Epithelial cell of prostate (primary cell): ENCODE data around the gene MPP3.
"Not testable (repeated sequence)": the region's sequence is repeated elsewhere in the genome, so short reads cannot be mapped to it uniquely, and the experiment has no call there.

Source experiments
- DNase-seq: peaks from one replicate; pipeline ENCODE4 v3.0.0-alpha.2; 2011; ENCODE audit warnings: low read depth, low spot score
- H3K27ac ChIP-seq: fragments of 450-650 bp; 2 replicates; pipeline ENCODE4 v1.5.1; 2017; ENCODE audit warnings: mild to moderate bottlenecking

MPP3 gene, protein sequence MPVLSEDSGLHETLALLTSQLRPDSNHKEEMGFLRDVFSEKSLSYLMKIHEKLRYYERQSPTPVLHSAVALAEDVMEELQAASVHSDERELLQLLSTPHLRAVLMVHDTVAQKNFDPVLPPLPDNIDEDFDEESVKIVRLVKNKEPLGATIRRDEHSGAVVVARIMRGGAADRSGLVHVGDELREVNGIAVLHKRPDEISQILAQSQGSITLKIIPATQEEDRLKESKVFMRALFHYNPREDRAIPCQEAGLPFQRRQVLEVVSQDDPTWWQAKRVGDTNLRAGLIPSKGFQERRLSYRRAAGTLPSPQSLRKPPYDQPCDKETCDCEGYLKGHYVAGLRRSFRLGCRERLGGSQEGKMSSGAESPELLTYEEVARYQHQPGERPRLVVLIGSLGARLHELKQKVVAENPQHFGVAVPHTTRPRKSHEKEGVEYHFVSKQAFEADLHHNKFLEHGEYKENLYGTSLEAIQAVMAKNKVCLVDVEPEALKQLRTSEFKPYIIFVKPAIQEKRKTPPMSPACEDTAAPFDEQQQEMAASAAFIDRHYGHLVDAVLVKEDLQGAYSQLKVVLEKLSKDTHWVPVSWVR

GRCh38 chr17:43832976-43833829 lies at the start of gene MPP3:
Gene MPP3 (minus strand): TSS chr17:43833146. CDS start chr17:43831906, 1,240 bp downstream.
- H3K27ac ChIP-seq, result peak within 1 kb of the TSS; percentile 61
- DNase-seq, result no peak

GRCh38 chr17:43881758-43882505 lies 49.0 kb upstream of the MPP3 start:
- H3K27ac ChIP-seq, result no peak overlapping the region
- DNase-seq, result no peak

- no peak for DNase-seq
- no peak overlapping the region for H3K27ac ChIP-seq
Measured at GRCh38 chr17:43881181-43881580, 48.2 kb upstream of the MPP3 start.

- DNase-seq, result no peak
- no peak overlapping the region for H3K27ac ChIP-seq
Measured at GRCh38 chr17:43880420-43880991, 47.6 kb upstream of the MPP3 start.

DNA sequence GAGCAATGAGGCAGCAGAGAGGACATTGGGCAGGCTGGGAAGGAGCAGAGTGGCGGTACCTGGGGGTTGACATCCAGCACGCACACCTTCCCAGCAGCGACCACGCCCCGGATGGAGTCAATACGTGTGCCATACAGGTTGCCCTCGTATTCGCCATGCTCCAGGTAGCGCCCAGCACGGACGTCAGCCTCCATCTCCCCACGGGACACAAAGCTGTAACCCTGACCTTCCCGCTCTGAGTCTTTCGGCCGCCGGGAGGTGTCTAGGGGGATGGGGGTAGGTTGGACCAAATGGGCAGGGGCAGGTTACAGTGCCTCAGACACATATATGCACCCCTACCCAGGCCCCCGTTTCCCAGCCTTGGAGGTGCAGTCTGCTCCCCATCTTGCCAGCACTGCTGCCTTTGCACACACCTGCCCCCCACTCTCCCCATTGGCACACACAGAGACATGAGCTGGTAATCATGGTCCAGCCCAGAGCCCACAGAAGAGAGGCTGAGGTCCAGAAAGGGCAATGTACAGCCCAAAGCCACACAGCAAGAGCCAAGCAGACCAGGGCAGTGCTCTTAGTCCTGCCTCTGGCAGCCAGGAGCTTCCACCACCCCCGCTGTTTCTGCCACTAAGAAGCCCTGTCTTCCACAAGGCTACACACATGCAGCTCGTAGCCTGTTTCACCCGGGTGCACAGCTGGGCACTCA lies 46.9 kb upstream of the MPP3 start:
- no peak overlapping the region for H3K27ac ChIP-seq
- DNase-seq, result no peak

DNA sequence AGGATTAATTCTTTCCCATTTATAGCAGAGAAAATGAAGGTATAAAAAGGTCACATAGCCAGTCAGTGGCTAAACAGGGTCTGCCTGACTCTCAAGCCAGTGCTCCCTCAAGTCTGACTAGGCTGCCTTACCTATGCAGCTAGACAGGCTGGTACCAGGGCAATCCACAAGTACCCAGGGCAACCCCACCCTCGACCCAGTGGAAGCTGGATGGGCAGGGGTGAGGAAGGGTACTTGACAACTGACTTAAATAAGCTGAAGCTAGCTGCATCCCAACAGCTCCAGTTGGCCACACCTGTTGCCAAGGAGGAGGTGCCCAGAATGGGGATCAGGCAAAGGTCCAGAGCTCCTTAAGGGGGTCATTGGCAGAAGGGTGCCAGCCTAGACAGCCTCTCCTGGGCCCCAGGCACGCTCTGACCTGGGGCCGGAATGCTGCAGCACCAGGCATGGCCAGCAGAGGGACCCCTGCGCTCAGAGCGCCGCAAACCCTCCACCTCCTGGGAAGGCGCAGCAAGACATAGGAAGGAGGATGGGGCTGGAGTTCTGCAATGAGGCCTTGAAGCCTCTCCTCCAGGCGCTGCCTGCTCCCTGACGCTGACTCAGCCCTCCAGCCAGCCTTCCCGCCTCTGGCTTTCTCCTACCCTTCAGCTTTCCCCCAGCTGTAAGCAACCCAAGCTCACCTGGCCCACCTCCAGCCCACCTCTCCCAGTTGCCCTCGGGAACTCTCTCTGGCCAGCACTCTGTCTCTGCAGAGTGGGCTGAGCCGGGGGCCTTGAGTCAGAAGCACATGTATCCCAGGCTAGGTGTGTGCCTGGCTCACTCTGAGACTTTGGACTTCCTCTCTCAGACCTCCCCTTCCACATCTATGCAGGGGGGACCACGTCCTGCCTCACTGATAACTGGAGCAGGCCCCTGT lies 45.6 kb upstream of the MPP3 start:
- H3K27ac ChIP-seq, result no peak overlapping the region

DNA sequence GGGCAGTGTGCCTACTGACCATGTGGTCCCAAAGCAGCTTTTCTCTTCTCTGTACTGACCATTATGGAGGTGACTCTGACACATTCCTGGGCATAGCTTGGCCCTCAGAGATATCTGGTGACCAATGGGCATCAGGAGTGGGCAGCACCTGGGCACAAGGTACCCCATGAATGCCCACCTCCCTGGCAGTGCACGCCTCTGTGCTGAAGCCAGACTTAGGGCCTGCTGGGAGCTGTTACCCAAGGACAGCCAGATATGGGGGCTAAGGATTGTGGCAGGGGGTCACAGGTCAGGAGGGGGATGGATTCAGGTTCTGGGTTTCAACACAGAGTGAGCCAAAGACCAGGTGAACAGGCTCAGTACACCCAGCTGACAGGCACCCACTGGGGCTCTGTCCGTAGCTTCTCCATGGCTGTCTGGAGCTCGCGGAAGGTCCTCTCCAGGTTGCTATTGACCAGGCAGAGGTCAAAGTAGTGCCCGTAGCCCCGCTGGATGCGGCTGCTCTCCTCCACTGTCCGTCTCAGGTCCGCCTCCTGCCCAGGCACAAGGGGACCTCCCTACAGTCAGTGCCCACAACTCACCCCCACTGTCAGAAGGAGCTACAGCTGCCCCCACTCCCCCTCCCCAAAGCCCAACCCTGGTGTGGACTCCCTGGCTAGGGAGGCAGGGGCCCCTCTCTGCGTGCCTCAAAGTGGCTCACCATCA lies 44.7 kb upstream of the MPP3 start:
- H3K27ac ChIP-seq, result no peak overlapping the region
- DNase-seq, result no peak

More for the DNA sequence above, 45.6 kb upstream of the MPP3 start:
- peak; percentile 39 for DNase-seq

DNA sequence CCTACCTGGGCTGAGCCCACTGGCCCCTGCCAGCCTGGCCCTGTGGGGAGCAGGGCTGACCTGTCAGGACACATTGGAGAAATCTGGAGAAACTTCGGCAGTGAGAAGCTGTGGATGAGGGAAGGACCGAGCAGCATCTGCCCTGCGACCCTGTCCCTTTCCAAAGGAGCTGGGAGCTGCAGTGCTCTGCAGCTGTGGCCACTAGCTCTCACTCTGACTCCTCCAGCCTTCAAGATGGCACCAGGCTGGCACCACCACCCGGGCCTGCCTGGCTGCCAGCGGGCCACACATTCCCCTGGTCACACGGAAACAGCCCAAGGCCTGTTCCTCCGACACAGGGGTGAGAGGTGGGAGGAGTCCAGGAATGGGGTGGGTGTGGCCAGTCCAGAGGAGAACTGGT lies 44.1 kb upstream of the MPP3 start:
- no peak overlapping the region for H3K27ac ChIP-seq
- DNase-seq, result no peak

GRCh38 chr17:43875476-43876147 lies 42.7 kb upstream of the MPP3 start:
- no peak for DNase-seq
- H3K27ac ChIP-seq, result no peak overlapping the region

- no peak for DNase-seq
- H3K27ac ChIP-seq, result no peak overlapping the region
Measured at GRCh38 chr17:43874293-43874692, 41.3 kb upstream of the MPP3 start.

DNA sequence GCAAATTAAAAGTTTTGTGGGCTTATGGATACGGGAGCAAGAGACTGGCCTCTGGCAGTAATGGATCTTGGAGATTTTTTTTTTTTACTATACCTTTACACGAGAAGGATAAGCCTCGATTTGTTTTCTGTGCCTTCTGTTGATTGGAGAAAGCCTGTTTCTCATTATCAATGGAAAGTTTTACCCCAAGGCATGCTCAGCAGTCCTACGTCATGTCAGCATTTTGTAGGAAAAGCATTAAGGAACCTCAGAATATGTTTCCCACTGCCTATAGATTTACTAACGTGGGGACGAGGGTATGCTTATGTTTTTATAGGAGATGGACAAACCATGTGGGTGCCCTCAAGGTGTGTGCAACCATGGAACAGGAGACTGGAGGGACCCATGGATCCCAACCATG lies 40.9 kb upstream of the MPP3 start:
- DNase-seq, result no peak
- H3K27ac ChIP-seq, result no peak overlapping the region

GRCh38 chr17:43873091-43873490 lies 40.1 kb upstream of the MPP3 start:
- no peak for DNase-seq
- H3K27ac ChIP-seq, result no peak overlapping the region

DNA sequence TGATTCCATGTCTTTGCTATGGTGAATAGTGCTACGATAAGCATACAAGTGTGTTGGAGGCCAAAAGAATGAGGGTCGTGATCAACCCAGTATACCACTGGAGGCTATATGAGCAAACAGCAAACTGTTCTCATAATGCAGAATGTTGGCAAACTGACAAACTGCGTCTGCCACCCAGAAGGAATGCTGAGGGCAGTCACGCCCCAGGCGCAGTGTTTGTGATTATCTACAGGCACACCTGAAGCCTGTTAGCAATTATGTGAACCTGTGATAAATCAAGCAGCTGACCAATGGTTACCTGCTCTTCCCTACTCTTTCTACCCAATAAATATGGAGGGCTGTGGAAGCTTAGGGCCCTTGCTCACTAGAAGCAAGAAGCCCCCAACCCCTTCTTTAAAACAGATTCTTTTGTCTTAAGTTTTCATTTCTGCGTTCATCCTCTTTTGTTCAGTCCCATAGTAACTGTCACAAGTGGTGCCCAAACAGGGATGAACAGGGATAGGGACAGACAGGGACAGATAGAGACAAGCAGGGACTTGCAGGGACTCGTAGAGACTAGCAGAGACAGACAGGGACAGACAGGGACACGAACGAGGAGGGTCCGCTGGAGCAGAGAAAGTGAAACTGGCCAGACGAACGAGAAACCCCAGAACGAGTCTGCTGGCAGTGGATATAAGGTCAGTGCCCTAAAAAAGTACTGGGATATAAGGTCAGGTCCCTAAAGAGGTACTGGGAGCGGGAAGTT lies 39.2 kb upstream of the MPP3 start:
- no peak overlapping the region for H3K27ac ChIP-seq
- DNase-seq, result no peak

GRCh38 chr17:43869031-43869430 lies 36.1 kb upstream of the MPP3 start:
- not testable (repeated sequence) for DNase-seq, H3K27ac ChIP-seq

GRCh38 chr17:43868226-43868994 lies 35.5 kb upstream of the MPP3 start:
- no peak overlapping the region for H3K27ac ChIP-seq
- no peak for DNase-seq
